H54 (cell line): ENCODE data around the gene IFT81.
"Not testable (repeated sequence)": the region's sequence is repeated elsewhere in the genome, so short reads cannot be mapped to it uniquely, and the experiment has no call there.

Source experiments
- DNase-seq: peaks from one replicate; pipeline ENCODE4 v3.0.0; 2011; ENCODE audit warnings: low spot score, mixed read lengths; ENCODE audit not compliant: insufficient read length
- FAIRE-seq: peaks from 3 replicates; lab custom pipeline; 2011; peaks lifted over from hg19 to GRCh38; lab: Jason Lieb, UNC
- POLR2A ChIP-seq: IDR thresholded peaks from 2 replicates; pipeline ENCODE4 v1.6.1; 2011; ENCODE audit warnings: low read depth, mild to moderate bottlenecking, low read length

Gene IFT81

GRCh38 chr12:110224379-110225304 is 100.5 kb downstream of the IFT81 start:
- FAIRE-seq (peak; percentile 87), DNase-seq (no peak)
- TF ChIP-seq POLR2A = no peak

- no peak for DNase-seq
- no peak for TF ChIP-seq POLR2A
- FAIRE-seq = no peak
These were observed 103.0 kb downstream of the IFT81 start for GRCh38 chr12:110227138-110227537.

GRCh38 chr12:110228348-110228747 is 104.2 kb downstream of the IFT81 start:
- not testable (repeated sequence) for FAIRE-seq, DNase-seq

DNA sequence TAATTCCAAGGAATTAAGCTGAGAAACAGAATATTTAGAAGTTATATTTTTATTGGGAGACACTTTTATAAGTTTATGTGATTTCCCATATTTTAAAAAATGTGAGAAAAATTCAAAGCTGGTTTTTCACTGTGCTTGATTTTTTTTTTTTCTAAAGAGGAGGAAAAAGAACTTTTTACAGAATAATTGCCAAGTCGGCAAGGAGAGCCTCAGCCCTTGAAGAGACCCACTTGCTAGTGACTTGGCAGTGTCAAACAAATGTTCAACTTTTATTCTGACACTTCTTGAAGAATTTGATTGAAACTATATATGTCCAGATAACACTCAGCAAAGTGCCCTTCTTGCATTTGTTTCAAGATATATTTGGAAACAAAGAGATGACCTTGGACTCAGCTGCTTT is 104.6 kb downstream of the IFT81 start:
- no peak for TF ChIP-seq POLR2A
- FAIRE-seq = no peak
- no peak for DNase-seq

DNA sequence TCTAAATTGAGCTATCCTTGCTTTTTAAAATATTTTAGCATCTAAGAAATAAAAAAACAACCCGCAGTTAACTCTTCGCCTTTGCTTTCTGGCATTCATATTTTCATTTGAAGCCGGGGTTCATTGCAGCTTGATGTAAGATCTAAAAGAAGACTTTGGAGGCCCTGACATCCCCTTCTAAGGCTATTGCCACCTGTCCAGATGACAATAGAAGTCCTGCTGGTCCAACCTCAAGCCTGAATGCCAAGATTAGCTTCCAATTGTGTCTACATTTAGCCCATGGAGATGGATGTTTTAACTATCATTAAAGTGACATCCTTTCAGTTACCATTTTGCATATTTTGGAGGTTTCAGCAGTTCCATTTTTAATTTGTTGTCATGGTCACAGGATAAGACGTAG is 105.3 kb downstream of the IFT81 start:
- TF ChIP-seq POLR2A = no peak
- DNase-seq (no peak), FAIRE-seq (no peak)

DNA sequence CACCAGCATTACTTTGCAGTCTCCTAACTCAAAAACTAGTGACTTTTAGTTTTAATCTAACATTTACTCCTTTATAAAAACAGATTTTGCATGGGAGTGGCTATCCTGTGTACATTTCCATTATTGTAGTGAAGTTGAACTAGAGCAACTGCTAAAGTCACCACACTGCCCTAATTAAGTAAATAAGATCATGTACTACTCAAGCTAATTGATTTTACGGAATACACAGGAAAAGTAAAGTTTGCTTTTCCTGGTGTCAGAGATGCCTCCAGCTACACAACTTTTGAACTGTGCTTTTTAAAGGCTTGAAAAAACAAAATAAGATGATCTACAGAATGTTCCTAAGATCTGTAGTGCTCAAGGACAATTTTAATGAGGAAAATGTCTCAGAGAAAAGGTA is 106.5 kb downstream of the IFT81 start:
- no peak for FAIRE-seq

DNA sequence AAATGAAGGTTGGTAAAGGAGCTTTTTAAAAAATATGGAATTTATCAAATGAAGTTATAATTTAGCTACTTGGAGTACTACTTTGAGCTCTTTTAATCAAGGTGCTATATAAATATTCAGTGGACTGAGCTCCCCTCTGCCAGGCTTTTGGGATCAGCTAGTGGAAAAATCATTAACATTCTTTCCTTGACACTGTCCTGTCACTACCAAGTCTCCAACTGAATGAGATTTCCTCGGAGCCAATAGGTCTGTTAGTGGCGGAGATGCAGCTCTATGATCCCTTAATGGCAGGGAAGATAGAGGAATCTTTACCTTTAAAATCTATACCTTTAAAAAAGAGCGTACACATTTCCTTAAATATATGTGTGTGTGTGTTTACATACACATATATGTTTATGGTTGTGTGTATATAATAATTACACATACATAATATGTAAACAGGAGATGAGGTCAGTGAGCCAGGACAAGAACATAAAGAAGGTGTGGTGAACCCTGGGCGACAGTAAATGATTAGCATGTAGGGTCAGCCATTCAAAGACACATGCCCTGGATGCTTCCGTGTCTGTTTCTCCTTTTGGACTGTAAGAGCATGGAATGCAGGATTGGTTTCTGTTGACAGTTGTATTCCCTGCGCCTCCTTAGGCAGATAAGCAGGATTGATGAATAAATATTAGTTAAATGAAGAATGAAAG is 109.2 kb downstream of the IFT81 start:
- no peak for TF ChIP-seq POLR2A
- FAIRE-seq (no peak), DNase-seq (no peak)

More for the DNA sequence above, 106.5 kb downstream of the IFT81 start:
- TF ChIP-seq POLR2A = no peak
- no peak for DNase-seq

DNA sequence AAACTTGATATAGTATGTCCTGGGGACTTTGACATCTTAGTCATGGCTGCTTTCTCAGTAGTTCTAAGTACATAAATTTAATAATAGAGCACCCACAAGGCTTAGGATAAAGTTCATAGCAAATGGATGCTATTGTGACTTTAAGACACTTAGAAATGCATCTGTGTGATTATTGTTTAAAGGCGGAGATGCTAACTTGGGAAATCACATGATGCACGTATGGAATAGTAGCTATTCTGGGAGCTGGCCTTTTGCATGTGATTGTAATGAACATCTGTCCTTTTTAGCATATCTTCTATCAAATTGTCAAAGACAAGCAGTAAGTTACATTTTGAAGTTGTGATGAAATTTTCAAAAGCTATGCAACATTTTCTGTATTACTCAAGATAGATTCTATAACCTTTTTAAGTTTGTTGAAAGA is 110.2 kb downstream of the IFT81 start:
- DNase-seq (no peak), FAIRE-seq (no peak)
- no peak for TF ChIP-seq POLR2A

DNA sequence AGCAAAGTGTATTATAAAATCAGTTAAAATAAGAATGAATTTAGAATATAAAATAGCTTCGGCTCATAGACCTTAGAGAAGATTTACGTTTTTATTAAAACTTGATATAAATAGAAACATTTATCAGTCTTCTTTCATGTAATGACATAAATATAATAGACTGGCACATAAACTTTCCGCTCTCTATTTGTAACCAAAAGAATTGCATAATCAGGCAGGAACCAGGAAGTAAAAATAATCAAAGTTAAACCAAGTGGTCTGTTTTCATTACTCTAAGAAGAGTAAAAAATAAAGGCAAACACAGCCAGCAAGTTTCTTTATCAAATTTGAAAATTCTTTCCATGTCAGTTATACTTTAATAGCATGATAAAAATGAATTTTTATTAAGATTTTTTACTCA is 110.6 kb downstream of the IFT81 start:
- no peak for DNase-seq
- TF ChIP-seq POLR2A = no peak
- FAIRE-seq = no peak

DNA sequence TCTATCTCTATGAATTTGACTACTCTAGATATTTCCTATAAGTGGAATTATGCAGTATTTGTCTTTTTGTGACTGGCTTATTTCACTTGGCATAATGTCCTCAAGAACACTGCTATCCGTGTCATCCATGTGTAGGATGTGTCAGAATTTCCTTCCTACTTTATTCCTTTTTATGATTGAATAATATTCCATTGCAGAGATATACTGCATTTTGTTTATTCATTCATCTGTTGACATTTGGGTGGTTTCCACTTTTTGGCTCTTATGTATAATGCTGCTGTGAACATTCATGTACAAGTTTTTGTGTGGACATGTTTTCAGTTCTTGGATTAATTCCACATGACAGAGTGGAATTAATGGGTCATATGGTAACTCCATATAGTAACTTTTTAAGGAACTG is 111.2 kb downstream of the IFT81 start:
- DNase-seq = no peak
- no peak for TF ChIP-seq POLR2A
- no peak for FAIRE-seq

DNA sequence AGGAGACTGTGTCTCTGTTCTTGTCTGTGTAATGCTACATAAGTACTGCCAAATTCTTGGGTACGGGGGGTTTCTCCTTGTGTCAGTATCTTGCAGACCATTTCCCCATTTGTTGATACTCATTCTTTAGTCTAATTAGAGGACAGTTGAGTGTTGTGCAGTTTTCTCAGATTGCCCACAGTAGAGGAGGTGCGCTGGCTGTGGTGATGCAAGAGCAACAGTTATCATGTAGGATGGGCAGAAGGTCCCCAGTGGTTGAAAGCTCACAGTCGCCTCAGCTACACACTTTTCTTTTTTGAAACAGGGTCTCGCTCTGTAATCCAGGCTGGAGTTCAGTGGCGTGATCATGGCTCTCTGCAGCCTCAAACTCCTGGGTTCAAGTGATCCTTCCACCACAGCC is 119.1 kb downstream of the IFT81 start:
- TF ChIP-seq POLR2A = no peak
- DNase-seq (no peak), FAIRE-seq (no peak)

- TF ChIP-seq POLR2A = no peak
- no peak for FAIRE-seq
- no peak for DNase-seq
These were observed 120.2 kb downstream of the IFT81 start for GRCh38 chr12:110244372-110244771.

- FAIRE-seq = no peak
- no peak for DNase-seq
- TF ChIP-seq POLR2A = no peak
These were observed 120.7 kb downstream of the IFT81 start for GRCh38 chr12:110244829-110245228.

DNA sequence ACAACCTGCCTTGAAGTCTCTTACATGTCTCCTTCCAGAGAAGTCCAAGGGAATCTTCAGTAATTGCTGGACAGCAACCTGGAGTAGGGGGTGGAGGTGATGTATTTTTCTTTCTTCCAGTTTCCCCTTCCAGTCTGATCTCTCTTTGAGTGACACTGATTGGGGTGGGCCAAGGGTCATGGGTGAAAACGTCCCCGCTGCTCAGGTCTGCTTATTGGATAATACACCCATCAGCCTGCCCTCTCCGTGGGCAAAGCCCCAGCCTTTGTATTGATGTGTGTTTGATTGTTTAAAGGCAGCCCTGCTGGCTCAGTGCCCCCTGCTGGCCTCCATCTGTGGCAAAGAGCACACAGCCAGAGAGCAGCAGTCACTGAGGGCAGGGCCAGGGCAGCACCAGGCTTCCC is 121.2 kb downstream of the IFT81 start:
- TF ChIP-seq POLR2A = no peak
- DNase-seq (no peak), FAIRE-seq (no peak)
